Testis (tissue), 3 donors: ENCODE measurements around the gene EDN2. TPM values are rescaled to one million over a fixed set of nuclear protein-coding genes. Genes with fewer than 3 reads are reported as not detected.
A peak's percentile ranks its signal among the peaks of the same experiment; 100 is the strongest.

ENCODE experiments used
- DNase-seq: peaks from one replicate; pipeline ENCODE4 v3.0.0-alpha.2; 2019
- H3K27ac ChIP-seq, 2 donors: fragments of 200-600 bp; sonication (generic); one replicate each; pipeline ENCODE4 v1.5.1; 2019
- H3K27me3 ChIP-seq: fragments of 200-600 bp; sonication (generic); one replicate; pipeline ENCODE4 v1.5.1; 2019
- H3K36me3 ChIP-seq: fragments of 200-600 bp; sonication (generic); one replicate; pipeline ENCODE4 v1.5.1; 2017; ENCODE audit warnings: low read depth; ENCODE audit errors: missing control alignments
- H3K4me1 ChIP-seq: fragments of 200-600 bp; sonication (generic); one replicate; pipeline ENCODE4 v1.5.1; 2019
- H3K4me3 ChIP-seq, 2 donors: fragments of 200-600 bp; sonication (generic); one replicate each; pipeline ENCODE4 v1.5.1; 2017 to 2019
- H3K9me3 ChIP-seq: fragments of 200-600 bp; sonication (generic); one replicate; pipeline ENCODE4 v1.5.1; 2017
- CTCF ChIP-seq, 3 experiments: fragments of 450-650 bp in 2 of 3; fragments of 200-600 bp in 1 of 3; sonication (generic) in 1 of 3; IDR thresholded peaks; one replicate each; pipeline ENCODE4 v1.5.1; 2016 to 2019; ENCODE audit warnings: antibody characterized with exemption in 3 of 3, mild to moderate bottlenecking in 2 of 3, moderate library complexity in 1 of 3
- POLR2A ChIP-seq: fragments of 450-650 bp; IDR thresholded peaks from one replicate; pipeline ENCODE4 v1.6.1; 2017; ENCODE audit warnings: antibody characterized with exemption, mild to moderate bottlenecking, moderate library complexity
- WGBS, 2 donors: methylation state at CpG; one replicate each; pipeline ENCODE4 v1.1.5; 2018; 5-methylcytosine and 5-hydroxymethylcytosine counted together
- intact Hi-C: fragments of 100-400 bp; cut with DNase I; formaldehyde crosslinking; loops from one replicate; pipeline ENCODE4 v1.15.1; 2023; ENCODE audit warnings: low total_unique reads
- polyA plus RNA-seq: library from polyadenylated mRNA; stranded (reverse); fragments of 350-450 nt; fragmentation: Illumina TruSeq; extraction: RNeasy Lipid Tissue Mini Kit (QIAGEN cat#74804); gene quantifications from one replicate; pipeline ENCODE4 v1.2.3, GENCODE V29; 2014; ENCODE audit warnings: low read depth, low replicate concordance; ENCODE audit not compliant: insufficient read depth
- total RNA-seq, 2 donors: library from RNA; depleted of rRNA; stranded (reverse); fragments of >200 nt; gene quantifications; one replicate each; pipeline ENCODE4 v1.2.3, GENCODE V29; 2016

EDN2 gene
- total and polyA plus RNA-seq, 3 donors from 2014 or later: not detected

- WGBS, 2 donors: 62% methylated on average over 2 of the region's 2 CpGs; no CpG with 5 or more reads in 1 of the 2 donors
- Histone ChIP-seq H3K36me3 (no peaks in the 10 kb centered on the region), H3K27ac (no peak overlapping the region), H3K4me3 (no peak overlapping the region), H3K4me1 (peaks cover 19% of the 10 kb centered on the region), H3K9me3 (no peaks in the 10 kb centered on the region), H3K27me3 (no peaks in the 10 kb centered on the region)
- DNase-seq: no peak
- intact Hi-C loops: no loop called here
- TF ChIP-seq CTCF (IDR thresholded peaks at IDR 0.05) (no peak), POLR2A (no peak)
Observed at GRCh38 chr1:41490911-41491310, 6.4 kb upstream of the EDN2 start.

- DNase-seq: no peak
- peaks cover 20% of the 10 kb centered on the region for H3K4me1 ChIP-seq
- no peak overlapping the region for H3K27ac ChIP-seq
- 93 to 95% methylated on average over 5 of the region's 5 CpGs for WGBS, 2 donors
- H3K27me3 ChIP-seq: no peaks in the 10 kb centered on the region
- H3K4me3 ChIP-seq: no peak overlapping the region
- intact Hi-C loops: no loop called here
- no peaks in the 10 kb centered on the region for H3K36me3 ChIP-seq
- TF ChIP-seq POLR2A: no peak
- H3K9me3 ChIP-seq: no peaks in the 10 kb centered on the region
Observed at GRCh38 chr1:41489561-41489960, 5.1 kb upstream of the EDN2 start.

- H3K36me3 ChIP-seq: no peaks in the 10 kb centered on the region
- 69 to 94% methylated on average over 3 to 11 of the region's 11 CpGs for WGBS, 2 donors
- H3K4me3 ChIP-seq: no peak overlapping the region
- intact Hi-C loops: no loop called here
- no peak for DNase-seq
- no peaks in the 10 kb centered on the region for H3K27me3 ChIP-seq
- H3K4me1 ChIP-seq: peaks cover 23% of the 10 kb centered on the region
- no peak overlapping the region for H3K27ac ChIP-seq
- no peak for TF ChIP-seq POLR2A
- no peak for TF ChIP-seq CTCF (IDR thresholded peaks at IDR 0.05)
- no peaks in the 10 kb centered on the region for H3K9me3 ChIP-seq
Observed at GRCh38 chr1:41488040-41488951, 3.8 kb upstream of the EDN2 start.

GRCh38 chr1:41487126-41488039 lies 2.9 kb upstream of the EDN2 start:
- intact Hi-C loops: no loop called here
- no peak for TF ChIP-seq CTCF (IDR thresholded peaks at IDR 0.05)
- Histone ChIP-seq H3K4me1 (peaks cover 23% of the 10 kb centered on the region), H3K4me3 (no peak overlapping the region), H3K9me3 (no peaks in the 10 kb centered on the region), H3K36me3 (no peaks in the 10 kb centered on the region), H3K27me3 (no peaks in the 10 kb centered on the region), H3K27ac (peak overlapping the region in 1 of 2 donors; percentile 36)
- no peak for DNase-seq
- WGBS, 2 donors: 62 to 73% methylated on average over 16 of the region's 16 CpGs
